SU-DHL-6 (cell line): ENCODE measurements around the gene FOXN3.

Experiments
- H2AFZ ChIP-seq: fragments of 200-600 bp; sonication (generic); 2 replicates; pipeline ENCODE4 v1.6.1; 2014; ENCODE audit warnings: low read depth, mild to moderate bottlenecking, moderate library complexity, mixed read lengths, antibody characterized with exemption, low read length; ENCODE audit not compliant: severe bottlenecking
- H3F3A ChIP-seq: fragments of 200-600 bp; shearing (Covaris generic); 2 replicates; pipeline ENCODE4 v1.6.0; 2016; ENCODE audit warnings: antibody characterized with exemption, mild to moderate bottlenecking; ENCODE audit not compliant: insufficient read depth
- H3K27ac ChIP-seq: fragments of 200-600 bp; sonication (generic); 2 replicates; pipeline ENCODE4 v1.5.1; 2016; ENCODE audit warnings: low read depth, mild to moderate bottlenecking, low read length, moderate library complexity, mixed read lengths
- H3K27me3 ChIP-seq: fragments of 200-600 bp; sonication (generic), shearing (Covaris generic); 2 replicates; pipeline ENCODE4 v1.6.0; 2014; ENCODE audit warnings: mild to moderate bottlenecking, low read length
- H3K36me3 ChIP-seq: fragments of 200-600 bp; sonication (generic); 2 replicates; pipeline ENCODE4 v1.6.1; 2014; ENCODE audit warnings: mild to moderate bottlenecking, low read length, mixed read lengths
- H3K4me2 ChIP-seq: fragments of 300-600, 200-600 bp; shearing (Covaris generic), sonication (generic); 2 replicates; pipeline ENCODE4 v1.6.0; 2014; ENCODE audit warnings: low read length, low read depth, mild to moderate bottlenecking; ENCODE audit not compliant: poor library complexity, severe bottlenecking
- H3K4me3 ChIP-seq: fragments of 200-600 bp; sonication (generic); 2 replicates; pipeline ENCODE4 v1.5.1; 2014; ENCODE audit warnings: antibody characterized with exemption, low read length, mild to moderate bottlenecking, mixed read lengths; ENCODE audit not compliant: insufficient read depth, poor library complexity, severe bottlenecking
- H3K79me2 ChIP-seq: fragments of 200-600 bp; sonication (generic); 2 replicates; pipeline ENCODE4 v1.6.1; 2014; ENCODE audit warnings: mild to moderate bottlenecking, low read length, moderate library complexity; ENCODE audit not compliant: insufficient read depth
- H3K9ac ChIP-seq: fragments of 200-600 bp; sonication (generic); 2 replicates; pipeline ENCODE4 v1.7.0; 2014; ENCODE audit warnings: mild to moderate bottlenecking, low read length
- H3K9me2 ChIP-seq: fragments of 200-600 bp; sonication (generic); replicated peaks from 2 replicates; pipeline ENCODE4 v1.6.1; 2014; ENCODE audit warnings: low read length; ENCODE audit not compliant: insufficient read depth
- H3K9me3 ChIP-seq: fragments of 200-600 bp; sonication (generic); 2 replicates; pipeline ENCODE4 v1.6.1; 2014; ENCODE audit warnings: low read length, mixed read lengths; ENCODE audit not compliant: insufficient read depth
- H4K20me1 ChIP-seq: fragments of 200-600 bp; sonication (generic); 2 replicates; pipeline ENCODE4 v1.6.1; 2014; ENCODE audit warnings: low read depth, mild to moderate bottlenecking, antibody characterized with exemption, low read length, moderate library complexity, mixed read lengths
- EZH2phosphoT487 ChIP-seq: fragments of 200-600 bp; sonication (generic), shearing (Covaris generic); conservative IDR thresholded peaks from 2 replicates; pipeline ENCODE4 v1.6.1; 2018; ENCODE audit warnings: mild to moderate bottlenecking, antibody characterized with exemption, low read length, moderate library complexity, mixed read lengths
- TF ChIP-seq, protein P1 (sequence below): fragments of 200-600 bp; sonication (generic); IDR thresholded peaks from one replicate; pipeline ENCODE4 v1.5.1; 2017; ENCODE audit warnings: antibody characterized with exemption, mild to moderate bottlenecking, low read length, moderate library complexity; ENCODE audit not compliant: insufficient read depth, poor library complexity, severe bottlenecking

The FOXN3 gene

GRCh38 chr14:89310211-89310610 is 106.8 kb downstream of the FOXN3 start:
- Histone ChIP-seq H3K4me3 (no peak overlapping the region), H2AFZ (no peak overlapping the region), H3K36me3 (0 out of 2 replicates have a peak, but pooled peaks cover 6% of the 10 kb centered on the region), H3K9ac (peak overlapping the region; percentile 64), H3F3A (peaks cover 52% of the 10 kb centered on the region), H3K27me3 (no peaks in the 10 kb centered on the region), H3K9me2 (no peaks in the 10 kb centered on the region), H3K27ac (peak overlapping the region; percentile 97), H3K79me2 (peaks cover 60% of the 10 kb centered on the region; the same call in 1 of the 2 replicates), H3K9me3 (no peaks in the 10 kb centered on the region), H4K20me1 (no peaks in the 10 kb centered on the region), H3K4me2 (peak overlapping the region; percentile 96)
- TF ChIP-seq EZH2phosphoT487 = no peak
- TF ChIP-seq, protein P1, sequence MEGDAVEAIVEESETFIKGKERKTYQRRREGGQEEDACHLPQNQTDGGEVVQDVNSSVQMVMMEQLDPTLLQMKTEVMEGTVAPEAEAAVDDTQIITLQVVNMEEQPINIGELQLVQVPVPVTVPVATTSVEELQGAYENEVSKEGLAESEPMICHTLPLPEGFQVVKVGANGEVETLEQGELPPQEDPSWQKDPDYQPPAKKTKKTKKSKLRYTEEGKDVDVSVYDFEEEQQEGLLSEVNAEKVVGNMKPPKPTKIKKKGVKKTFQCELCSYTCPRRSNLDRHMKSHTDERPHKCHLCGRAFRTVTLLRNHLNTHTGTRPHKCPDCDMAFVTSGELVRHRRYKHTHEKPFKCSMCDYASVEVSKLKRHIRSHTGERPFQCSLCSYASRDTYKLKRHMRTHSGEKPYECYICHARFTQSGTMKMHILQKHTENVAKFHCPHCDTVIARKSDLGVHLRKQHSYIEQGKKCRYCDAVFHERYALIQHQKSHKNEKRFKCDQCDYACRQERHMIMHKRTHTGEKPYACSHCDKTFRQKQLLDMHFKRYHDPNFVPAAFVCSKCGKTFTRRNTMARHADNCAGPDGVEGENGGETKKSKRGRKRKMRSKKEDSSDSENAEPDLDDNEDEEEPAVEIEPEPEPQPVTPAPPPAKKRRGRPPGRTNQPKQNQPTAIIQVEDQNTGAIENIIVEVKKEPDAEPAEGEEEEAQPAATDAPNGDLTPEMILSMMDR = no peak

GRCh38 chr14:89309670-89310177 is 107.3 kb downstream of the FOXN3 start:
- Histone ChIP-seq H3K27me3 (no peaks in the 10 kb centered on the region), H3K9me3 (no peaks in the 10 kb centered on the region), H4K20me1 (no peaks in the 10 kb centered on the region), H3K27ac (peak overlapping the region; percentile 97), H2AFZ (no peak overlapping the region), H3K4me3 (no peak overlapping the region), H3K36me3 (0 out of 2 replicates have a peak, but pooled peaks cover 6% of the 10 kb centered on the region), H3F3A (peaks cover 57% of the 10 kb centered on the region), H3K9me2 (no peaks in the 10 kb centered on the region), H3K9ac (peak overlapping the region; percentile 64), H3K79me2 (peaks cover 65% of the 10 kb centered on the region; the same call in 1 of the 2 replicates), H3K4me2 (peak overlapping the region; percentile 96)
- TF ChIP-seq, protein P1 = no peak
- TF ChIP-seq EZH2phosphoT487 = no peak

DNA sequence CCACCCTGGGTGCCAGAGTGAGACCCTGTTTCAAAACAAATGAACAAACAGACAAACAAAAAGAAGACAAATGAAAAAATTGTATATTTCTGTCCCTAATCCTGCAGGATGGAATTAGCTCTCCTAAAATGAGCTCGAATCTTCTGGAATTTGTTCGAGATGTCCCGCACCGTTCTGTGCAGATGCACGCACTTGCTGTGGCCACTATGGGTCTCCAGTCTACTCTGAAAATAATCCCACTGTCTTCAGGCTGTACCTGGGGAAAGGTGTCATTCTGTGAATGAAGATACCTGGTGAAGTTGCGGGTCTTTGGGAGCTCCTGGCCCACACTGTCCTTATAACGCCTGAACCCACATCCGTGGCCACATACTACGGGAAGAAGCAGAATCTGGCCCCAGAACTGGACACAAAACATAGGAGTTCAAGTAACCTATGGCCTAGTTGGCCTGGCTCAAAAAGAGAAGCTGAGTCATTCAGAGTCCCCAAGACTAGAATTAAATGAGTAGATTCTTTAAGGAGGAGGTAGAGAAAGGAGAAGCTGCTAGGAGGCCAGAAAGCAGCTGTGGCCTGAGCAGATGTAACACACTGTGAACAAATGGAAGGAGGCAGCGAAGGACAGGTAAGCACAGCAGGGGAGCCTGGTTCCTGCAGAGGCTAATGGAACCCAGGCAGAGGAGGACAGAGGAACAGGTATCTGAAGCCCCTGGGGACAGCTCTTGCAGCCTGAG is 108.6 kb downstream of the FOXN3 start:
- Histone ChIP-seq H3K79me2 (peaks cover 66% of the 10 kb centered on the region), H3K27ac (peak overlapping the region; percentile 97), H3F3A (peaks cover 65% of the 10 kb centered on the region), H3K9ac (peak overlapping the region; percentile 64), H3K4me2 (peak overlapping the region; percentile 96), H3K27me3 (no peaks in the 10 kb centered on the region), H3K9me2 (no peaks in the 10 kb centered on the region), H2AFZ (no peak overlapping the region), H4K20me1 (no peaks in the 10 kb centered on the region), H3K36me3 (no peaks in the 10 kb centered on the region), H3K9me3 (no peaks in the 10 kb centered on the region), H3K4me3 (no peak overlapping the region)
- TF ChIP-seq, protein P1 = no peak
- no peak for TF ChIP-seq EZH2phosphoT487
